Loucy (cell line): ENCODE measurements around the gene ATRNL1.
A peak's percentile ranks its signal among the peaks of the same experiment; 100 is the strongest.

ENCODE experiments used
- H2AFZ ChIP-seq: fragments of 200-600 bp; sonication (generic); 2 replicates; pipeline ENCODE4 v1.6.0; 2016; ENCODE audit warnings: antibody characterized with exemption, mild to moderate bottlenecking, low read length, moderate library complexity
- H3F3A ChIP-seq: fragments of 200-600 bp; 2 replicates; pipeline ENCODE4 v1.6.0; 2016; ENCODE audit warnings: antibody characterized with exemption, low read depth, mild to moderate bottlenecking
- H3K27me3 ChIP-seq: fragments of 200-600 bp; sonication (generic); 2 replicates; pipeline ENCODE4 v1.6.1; 2014; ENCODE audit warnings: low read length, mild to moderate bottlenecking; ENCODE audit not compliant: insufficient read depth, poor library complexity, severe bottlenecking
- H3K36me3 ChIP-seq: fragments of 200-600 bp; sonication (generic); 2 replicates; pipeline ENCODE4 v1.6.1; 2016; ENCODE audit warnings: low read length; ENCODE audit not compliant: insufficient read depth
- H3K4me1 ChIP-seq: fragments of 200-600 bp; sonication (generic); 2 replicates; pipeline ENCODE4 v1.5.1; 2014; ENCODE audit warnings: low read length, mild to moderate bottlenecking; ENCODE audit not compliant: insufficient read depth, poor library complexity, severe bottlenecking
- H3K4me2 ChIP-seq: fragments of 200-600 bp; sonication (generic); 2 replicates; pipeline ENCODE4 v1.6.0; 2014; ENCODE audit warnings: antibody characterized with exemption, low read length, low read depth, mild to moderate bottlenecking; ENCODE audit not compliant: poor library complexity, severe bottlenecking
- H3K4me3 ChIP-seq: fragments of 200-600 bp; sonication (generic); 2 replicates; pipeline ENCODE4 v1.5.1; 2014; ENCODE audit warnings: low read length, mild to moderate bottlenecking, mixed read lengths; ENCODE audit not compliant: poor library complexity, severe bottlenecking
- H3K79me2 ChIP-seq: fragments of 200-600 bp; sonication (generic); 2 replicates; pipeline ENCODE4 v1.6.1; 2014; ENCODE audit warnings: low read length; ENCODE audit not compliant: insufficient read depth
- H3K9ac ChIP-seq: fragments of 200-600 bp; sonication (generic); 2 replicates; pipeline ENCODE4 v1.6.0; 2014; ENCODE audit warnings: mild to moderate bottlenecking, low read depth, low read length, moderate library complexity; ENCODE audit not compliant: poor library complexity, severe bottlenecking
- H3K9me2 ChIP-seq: fragments of 200-600 bp; sonication (generic); replicated peaks from 2 replicates; pipeline ENCODE4 v1.6.1; 2016; ENCODE audit warnings: low read depth, low read length, mixed read lengths
- H3K9me3 ChIP-seq: fragments of 200-600 bp; sonication (generic); 2 replicates; pipeline ENCODE4 v1.6.1; 2014; ENCODE audit warnings: mild to moderate bottlenecking, antibody characterized with exemption, low read length, low read depth; ENCODE audit not compliant: insufficient read depth
- H4K20me1 ChIP-seq: fragments of 200-600 bp; sonication (generic); 2 replicates; pipeline ENCODE4 v1.6.0; 2014; ENCODE audit warnings: antibody characterized with exemption, low read length, mild to moderate bottlenecking; ENCODE audit not compliant: insufficient read depth, poor library complexity, severe bottlenecking
- EZH2phosphoT487 ChIP-seq: fragments of 200-600 bp; IDR thresholded peaks from 2 replicates; pipeline ENCODE4 v1.6.1; 2018; ENCODE audit warnings: antibody characterized with exemption, mild to moderate bottlenecking, moderate library complexity, borderline replicate concordance
- TF ChIP-seq, protein P1 (sequence below): fragments of 200-600 bp; sonication (generic); conservative IDR thresholded peaks from 2 replicates; pipeline ENCODE4 v1.5.1; 2014; ENCODE audit warnings: mild to moderate bottlenecking, antibody characterized with exemption, low read length

Gene ATRNL1, protein sequence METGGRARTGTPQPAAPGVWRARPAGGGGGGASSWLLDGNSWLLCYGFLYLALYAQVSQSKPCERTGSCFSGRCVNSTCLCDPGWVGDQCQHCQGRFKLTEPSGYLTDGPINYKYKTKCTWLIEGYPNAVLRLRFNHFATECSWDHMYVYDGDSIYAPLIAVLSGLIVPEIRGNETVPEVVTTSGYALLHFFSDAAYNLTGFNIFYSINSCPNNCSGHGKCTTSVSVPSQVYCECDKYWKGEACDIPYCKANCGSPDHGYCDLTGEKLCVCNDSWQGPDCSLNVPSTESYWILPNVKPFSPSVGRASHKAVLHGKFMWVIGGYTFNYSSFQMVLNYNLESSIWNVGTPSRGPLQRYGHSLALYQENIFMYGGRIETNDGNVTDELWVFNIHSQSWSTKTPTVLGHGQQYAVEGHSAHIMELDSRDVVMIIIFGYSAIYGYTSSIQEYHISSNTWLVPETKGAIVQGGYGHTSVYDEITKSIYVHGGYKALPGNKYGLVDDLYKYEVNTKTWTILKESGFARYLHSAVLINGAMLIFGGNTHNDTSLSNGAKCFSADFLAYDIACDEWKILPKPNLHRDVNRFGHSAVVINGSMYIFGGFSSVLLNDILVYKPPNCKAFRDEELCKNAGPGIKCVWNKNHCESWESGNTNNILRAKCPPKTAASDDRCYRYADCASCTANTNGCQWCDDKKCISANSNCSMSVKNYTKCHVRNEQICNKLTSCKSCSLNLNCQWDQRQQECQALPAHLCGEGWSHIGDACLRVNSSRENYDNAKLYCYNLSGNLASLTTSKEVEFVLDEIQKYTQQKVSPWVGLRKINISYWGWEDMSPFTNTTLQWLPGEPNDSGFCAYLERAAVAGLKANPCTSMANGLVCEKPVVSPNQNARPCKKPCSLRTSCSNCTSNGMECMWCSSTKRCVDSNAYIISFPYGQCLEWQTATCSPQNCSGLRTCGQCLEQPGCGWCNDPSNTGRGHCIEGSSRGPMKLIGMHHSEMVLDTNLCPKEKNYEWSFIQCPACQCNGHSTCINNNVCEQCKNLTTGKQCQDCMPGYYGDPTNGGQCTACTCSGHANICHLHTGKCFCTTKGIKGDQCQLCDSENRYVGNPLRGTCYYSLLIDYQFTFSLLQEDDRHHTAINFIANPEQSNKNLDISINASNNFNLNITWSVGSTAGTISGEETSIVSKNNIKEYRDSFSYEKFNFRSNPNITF (N-terminal part only)

DNA sequence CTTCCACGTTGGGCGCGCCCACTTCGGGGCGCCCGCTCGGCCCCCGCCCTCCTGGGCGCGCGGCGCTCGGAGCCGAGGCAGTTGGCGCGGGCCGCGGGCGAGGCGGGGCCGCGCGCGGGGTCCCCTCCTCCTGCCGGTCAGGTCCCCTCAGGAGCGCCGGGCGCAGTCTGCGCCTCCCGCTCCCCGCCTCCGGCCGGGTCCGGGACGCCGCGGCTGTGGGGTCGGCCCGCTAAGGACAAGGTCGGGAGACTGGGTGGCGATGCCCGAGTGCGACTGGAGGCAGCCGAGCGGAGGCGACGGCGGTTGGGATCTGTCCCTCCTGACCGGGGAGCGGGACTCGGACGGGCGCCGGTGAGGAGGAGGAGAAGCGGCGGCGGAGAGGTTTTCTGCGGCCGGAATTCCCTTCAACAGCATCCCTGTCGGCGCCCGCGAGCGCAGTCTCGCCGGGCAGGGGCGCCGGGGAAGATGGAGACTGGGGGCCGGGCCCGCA is at the start of gene ATRNL1:
Gene ATRNL1 (plus strand): TSS at position 80 of the 490 bp plus-strand sequence. CDS start 386 bp downstream, at position 466.
- Histone ChIP-seq H3K4me1 (peaks cover 34% of the 10 kb centered on the region), H3K36me3 (no peaks in the 10 kb centered on the region), H3K79me2 (peaks cover 33% of the 10 kb centered on the region), H3F3A (peaks cover 3% of the 10 kb centered on the region; the same call in 1 of the 2 replicates), H3K4me3 (peak within 1 kb of the TSS; percentile 76), H3K4me2 (peak within 1 kb of the TSS; percentile 97), H3K27me3 (no peaks in the 10 kb centered on the region), H3K9me3 (no peaks in the 10 kb centered on the region), H2AFZ (peak within 1 kb of the TSS; percentile 89), H3K9me2 (no peaks in the 10 kb centered on the region), H4K20me1 (peaks cover 26% of the 10 kb centered on the region), H3K9ac (peak within 1 kb of the TSS; percentile 74)
- no peak for TF ChIP-seq EZH2phosphoT487
- TF ChIP-seq, protein P1, sequence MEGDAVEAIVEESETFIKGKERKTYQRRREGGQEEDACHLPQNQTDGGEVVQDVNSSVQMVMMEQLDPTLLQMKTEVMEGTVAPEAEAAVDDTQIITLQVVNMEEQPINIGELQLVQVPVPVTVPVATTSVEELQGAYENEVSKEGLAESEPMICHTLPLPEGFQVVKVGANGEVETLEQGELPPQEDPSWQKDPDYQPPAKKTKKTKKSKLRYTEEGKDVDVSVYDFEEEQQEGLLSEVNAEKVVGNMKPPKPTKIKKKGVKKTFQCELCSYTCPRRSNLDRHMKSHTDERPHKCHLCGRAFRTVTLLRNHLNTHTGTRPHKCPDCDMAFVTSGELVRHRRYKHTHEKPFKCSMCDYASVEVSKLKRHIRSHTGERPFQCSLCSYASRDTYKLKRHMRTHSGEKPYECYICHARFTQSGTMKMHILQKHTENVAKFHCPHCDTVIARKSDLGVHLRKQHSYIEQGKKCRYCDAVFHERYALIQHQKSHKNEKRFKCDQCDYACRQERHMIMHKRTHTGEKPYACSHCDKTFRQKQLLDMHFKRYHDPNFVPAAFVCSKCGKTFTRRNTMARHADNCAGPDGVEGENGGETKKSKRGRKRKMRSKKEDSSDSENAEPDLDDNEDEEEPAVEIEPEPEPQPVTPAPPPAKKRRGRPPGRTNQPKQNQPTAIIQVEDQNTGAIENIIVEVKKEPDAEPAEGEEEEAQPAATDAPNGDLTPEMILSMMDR = no peak

DNA sequence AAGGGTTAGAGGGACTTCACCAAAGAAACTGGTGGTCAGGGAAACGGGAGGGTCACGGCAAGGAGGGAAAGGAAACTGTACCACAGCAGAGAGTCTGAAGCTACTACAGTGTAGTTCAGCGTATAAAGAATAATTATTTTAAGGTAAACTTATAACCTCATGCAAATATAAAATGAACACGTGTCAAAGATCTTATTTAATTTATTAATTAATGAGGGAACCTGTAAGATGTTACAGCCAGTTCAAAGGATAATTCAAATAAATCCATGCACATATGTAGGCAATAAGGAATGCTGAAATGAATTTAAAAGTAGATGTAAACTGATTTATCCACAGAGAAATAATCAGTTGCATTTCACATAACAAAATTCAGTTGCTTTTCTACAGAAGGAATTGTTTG is 49.4 kb upstream of the ATRNL1 start:
- Histone ChIP-seq H3K9me2 (no peaks in the 10 kb centered on the region), H3K4me3 (no peak overlapping the region), H3K4me1 (no peaks in the 10 kb centered on the region), H4K20me1 (no peaks in the 10 kb centered on the region), H3K79me2 (no peaks in the 10 kb centered on the region), H2AFZ (no peak overlapping the region), H3K4me2 (no peak overlapping the region), H3K9me3 (no peaks in the 10 kb centered on the region), H3K27me3 (no peaks in the 10 kb centered on the region), H3K9ac (no peak overlapping the region), H3F3A (no peaks in the 10 kb centered on the region), H3K36me3 (no peaks in the 10 kb centered on the region)
- TF ChIP-seq EZH2phosphoT487 = no peak
- TF ChIP-seq, protein P1 = no peak

DNA sequence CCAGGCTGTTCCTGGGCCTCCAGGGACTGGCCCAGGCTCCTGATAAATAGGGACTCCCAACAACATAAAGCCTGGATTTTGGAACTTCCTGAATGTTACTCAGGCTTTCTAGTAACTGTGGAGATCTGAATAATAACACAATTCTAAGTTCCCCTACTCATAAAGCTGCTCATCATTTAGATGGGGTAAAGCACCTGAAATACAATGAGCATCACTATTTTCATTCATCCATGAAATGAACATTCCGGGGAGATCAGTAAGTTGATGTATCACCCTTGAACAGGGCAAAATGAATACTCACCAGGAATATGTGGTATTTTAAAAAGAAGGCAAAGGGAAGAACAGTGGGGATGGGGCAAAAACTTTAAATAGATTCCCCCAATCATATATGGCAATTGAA is 48.3 kb upstream of the ATRNL1 start:
- Histone ChIP-seq H3F3A (no peaks in the 10 kb centered on the region), H3K79me2 (no peaks in the 10 kb centered on the region), H3K27me3 (no peaks in the 10 kb centered on the region), H2AFZ (no peak overlapping the region), H3K9me3 (no peaks in the 10 kb centered on the region), H4K20me1 (no peaks in the 10 kb centered on the region), H3K36me3 (no peaks in the 10 kb centered on the region), H3K4me2 (no peak overlapping the region), H3K9ac (no peak overlapping the region), H3K4me3 (no peak overlapping the region), H3K9me2 (no peaks in the 10 kb centered on the region), H3K4me1 (no peaks in the 10 kb centered on the region)
- TF ChIP-seq, protein P1 = no peak
- TF ChIP-seq EZH2phosphoT487 = no peak
